Thymus (tissue), 14 donors: ENCODE measurements around the gene SLC24A1. TPM values are rescaled to one million over a fixed set of nuclear protein-coding genes. Genes with fewer than 3 reads are reported as not detected.

Experiments used
- DNase-seq, 9 donors: peaks; one replicate each; pipeline ENCODE4 v3.0.0-alpha.2; 2013; ENCODE audit warnings: low spot score in 9 of 9, low read depth in 6 of 9, missing footprints in 1 of 9
- H3K27ac ChIP-seq, 2 donors: one replicate each; pipeline ENCODE4 v1.5.1; 2013; ENCODE audit warnings: control low read depth in 1 of 2, low read depth in 1 of 2, low read length in 1 of 2, mild to moderate bottlenecking in 1 of 2, moderate library complexity in 1 of 2
- H3K27me3 ChIP-seq, 2 donors: one replicate each; pipeline ENCODE4 v1.5.1; 2013; ENCODE audit warnings: low read length in 1 of 2; ENCODE audit not compliant: control insufficient read depth in 2 of 2, insufficient read depth in 1 of 2
- H3K36me3 ChIP-seq, 2 donors: one replicate each; pipeline ENCODE4 v1.5.1; 2013; ENCODE audit warnings: low read length in 1 of 2, mild to moderate bottlenecking in 1 of 2, moderate library complexity in 1 of 2; ENCODE audit not compliant: control insufficient read depth in 2 of 2, insufficient read depth in 2 of 2
- H3K4me1 ChIP-seq, 2 donors: one replicate each; pipeline ENCODE4 v1.5.1; 2013; ENCODE audit warnings: low read length in 2 of 2; ENCODE audit not compliant: control insufficient read depth in 2 of 2, insufficient read depth in 2 of 2
- H3K4me3 ChIP-seq, 2 donors: one replicate each; pipeline ENCODE4 v1.5.1; 2013; ENCODE audit warnings: low read length in 2 of 2, control low read depth in 1 of 2, mild to moderate bottlenecking in 1 of 2
- H3K9me3 ChIP-seq, 2 donors: one replicate each; pipeline ENCODE4 v1.5.1; 2013; ENCODE audit warnings: low read length in 1 of 2, mild to moderate bottlenecking in 1 of 2; ENCODE audit not compliant: control insufficient read depth in 2 of 2, insufficient read depth in 1 of 2
- WGBS: extraction: QIAGEN DNeasy Blood & Tissue Kit; methylation state at CpG from one replicate; pipeline ENCODE4 v1.1.7; 2013; 5-methylcytosine and 5-hydroxymethylcytosine counted together
- long read RNA-seq, 10 donors: transcript quantifications; one replicate each; lab custom pipeline, GENCODE V29; 2026
- polyA plus RNA-seq: library from polyadenylated mRNA; stranded (reverse); fragments of 200-250 nt; gene quantifications from one replicate; pipeline ENCODE4 v1.2.3, GENCODE V29; 2013
- total RNA-seq: library from RNA; stranded (reverse); fragments of 120-200 nt; gene quantifications from one replicate; pipeline ENCODE4 v1.2.4, GENCODE V29; 2013
- donor health status: healthy.

SLC24A1 gene
- total RNA-seq: 3.6 TPM
- 5.2 TPM for polyA plus RNA-seq
- long read RNA-seq, donor 1: 0 reads
- long read RNA-seq, donor 2: 0 reads
- long read RNA-seq, donor 3: 0 reads
- long read RNA-seq, donor 4: 0 reads
- long read RNA-seq, donor 5, partial matches to known transcripts: 0 of 1 reads
- long read RNA-seq, donor 5, other reads (novel, unspliced or antisense): 0 of 1 reads
- long read RNA-seq, donor 6: 0 reads
- long read RNA-seq, donor 7, partial matches to known transcripts: 5 of 5 reads
- long read RNA-seq, donor 7, other reads (novel, unspliced or antisense): 0 of 5 reads
- long read RNA-seq, donor 8: 0 reads
- long read RNA-seq, donor 9: 0 reads
- long read RNA-seq, donor 10: 0 reads

DNA sequence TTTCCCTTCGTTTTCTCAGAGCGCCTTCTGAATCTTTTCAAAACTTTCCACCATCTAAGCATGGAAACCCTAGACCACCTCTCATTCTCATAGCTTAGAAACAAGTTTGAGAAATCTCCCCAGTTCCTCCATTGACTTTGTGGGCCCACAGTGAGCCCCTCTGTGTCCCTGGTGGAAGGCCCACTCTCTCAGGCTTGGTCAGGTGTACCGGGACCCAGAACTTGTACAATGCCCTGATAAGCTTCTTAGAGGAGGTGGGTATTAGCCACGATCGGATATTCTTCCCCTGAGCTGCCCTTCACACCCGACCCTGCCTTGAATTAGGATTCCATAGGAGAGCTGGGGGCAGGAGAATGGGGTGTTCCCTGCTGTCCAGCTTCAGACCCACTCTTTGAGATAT is at the start of gene SLC24A1:
Gene SLC24A1, plus strand, starts transcription at position 301 of the 400 bp plus-strand sequence. CDS start 2,143 bp downstream, outside the sequence.
- 99% methylated on average over 6 of the region's 6 CpGs for WGBS

DNA sequence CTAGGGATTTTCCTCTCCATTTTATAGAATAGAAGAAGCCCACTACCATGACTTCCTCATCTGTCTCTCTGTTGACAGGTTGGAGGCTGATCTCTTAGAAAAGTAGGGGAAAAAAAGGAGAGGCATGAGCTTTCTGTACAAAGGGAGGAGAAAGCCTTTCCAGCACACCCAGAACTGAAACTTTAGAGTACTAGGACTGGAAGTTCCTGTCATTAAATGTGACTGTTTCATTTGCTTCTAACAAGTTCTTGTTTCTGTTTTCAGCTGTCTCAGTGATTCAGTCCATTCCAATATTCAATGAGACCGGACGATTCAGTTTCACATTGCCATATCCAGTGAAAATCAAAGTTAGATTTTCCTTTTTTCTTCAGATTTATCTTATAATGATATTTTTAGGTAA is 49.8 kb upstream of the SLC24A1 start:
- Histone ChIP-seq H3K27me3 (no peaks in the 10 kb centered on the region), H3K9me3 (no peaks in the 10 kb centered on the region), H3K4me3 (no peak overlapping the region), H3K27ac (no peak overlapping the region), H3K4me1 (no peaks in the 10 kb centered on the region), H3K36me3 (peaks cover 23 to 63% of the 10 kb centered on the region in 2 donors)
- DNase-seq: no peak
- 97% methylated on average over 2 of the region's 2 CpGs for WGBS

More for the DNA sequence above, at the start of gene SLC24A1:
- Histone ChIP-seq H3K4me3 (no peak within 1 kb of the TSS), H3K27me3 (no peaks in the 10 kb centered on the region), H3K27ac (no peak within 1 kb of the TSS), H3K4me1 (no peaks in the 10 kb centered on the region), H3K36me3 (no peaks in the 10 kb centered on the region), H3K9me3 (no peaks in the 10 kb centered on the region)
- no peak for DNase-seq

DNA sequence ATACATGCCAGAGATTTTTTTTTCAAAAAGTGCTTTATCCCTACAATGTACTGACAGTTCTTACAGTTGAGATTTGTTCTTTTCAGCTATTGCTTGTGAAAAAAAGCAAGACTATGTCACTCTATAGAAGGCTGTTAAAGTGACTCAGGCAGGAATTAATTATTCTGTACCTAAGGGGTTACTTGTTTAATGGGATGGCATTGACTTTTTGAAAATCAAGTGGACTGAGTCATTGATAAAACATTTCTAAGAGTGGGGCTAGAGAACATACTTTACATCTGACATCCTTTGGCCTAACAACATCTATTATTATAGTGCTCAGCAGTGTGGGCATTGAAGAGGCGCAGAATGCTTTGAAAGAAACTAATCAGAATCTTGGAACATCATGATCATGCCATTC is 45.1 kb upstream of the SLC24A1 start:
- H3K4me3 ChIP-seq: no peak overlapping the region
- H3K4me1 ChIP-seq: no peaks in the 10 kb centered on the region
- no peaks in the 10 kb centered on the region for H3K9me3 ChIP-seq
- no peak overlapping the region for H3K27ac ChIP-seq
- 100% methylated on average over 1 of the region's 1 CpG for WGBS
- H3K27me3 ChIP-seq: no peaks in the 10 kb centered on the region
- H3K36me3 ChIP-seq: peaks cover 48 to 70% of the 10 kb centered on the region in 2 donors
- DNase-seq: no peak

- no peaks in the 10 kb centered on the region for H3K4me1 ChIP-seq
These were observed 44.4 kb upstream of the SLC24A1 start for GRCh38 chr15:65577129-65577996.

GRCh38 chr15:65578904-65579728 is 42.6 kb upstream of the SLC24A1 start:
- Histone ChIP-seq H3K4me1 (peaks cover 2% of the 10 kb centered on the region in 2 donors), H3K9me3 (no peaks in the 10 kb centered on the region), H3K27me3 (no peaks in the 10 kb centered on the region), H3K27ac (no peak overlapping the region), H3K4me3 (no peak overlapping the region), H3K36me3 (peaks cover 47 to 77% of the 10 kb centered on the region in 2 donors)
- 82% methylated on average over 8 of the region's 8 CpGs for WGBS
- no peak for DNase-seq

More at GRCh38 chr15:65577129-65577996, 44.4 kb upstream of the SLC24A1 start:
- Histone ChIP-seq H3K27ac (no peak overlapping the region), H3K9me3 (no peaks in the 10 kb centered on the region), H3K4me3 (no peak overlapping the region), H3K36me3 (peaks cover 49 to 71% of the 10 kb centered on the region in 2 donors), H3K27me3 (no peaks in the 10 kb centered on the region)
- 78% methylated on average over 6 of the region's 6 CpGs for WGBS
- DNase-seq: no peak

GRCh38 chr15:65579762-65580161 is 42.0 kb upstream of the SLC24A1 start:
- H3K9me3 ChIP-seq: no peaks in the 10 kb centered on the region
- DNase-seq: no peak
- no peaks in the 10 kb centered on the region for H3K27me3 ChIP-seq
- no peak overlapping the region for H3K27ac ChIP-seq
- peaks cover 4 to 6% of the 10 kb centered on the region in 2 donors for H3K4me1 ChIP-seq
- WGBS: 96% methylated on average over 3 of the region's 3 CpGs
- H3K36me3 ChIP-seq: peaks cover 44 to 77% of the 10 kb centered on the region in 2 donors
- no peak overlapping the region for H3K4me3 ChIP-seq

DNA sequence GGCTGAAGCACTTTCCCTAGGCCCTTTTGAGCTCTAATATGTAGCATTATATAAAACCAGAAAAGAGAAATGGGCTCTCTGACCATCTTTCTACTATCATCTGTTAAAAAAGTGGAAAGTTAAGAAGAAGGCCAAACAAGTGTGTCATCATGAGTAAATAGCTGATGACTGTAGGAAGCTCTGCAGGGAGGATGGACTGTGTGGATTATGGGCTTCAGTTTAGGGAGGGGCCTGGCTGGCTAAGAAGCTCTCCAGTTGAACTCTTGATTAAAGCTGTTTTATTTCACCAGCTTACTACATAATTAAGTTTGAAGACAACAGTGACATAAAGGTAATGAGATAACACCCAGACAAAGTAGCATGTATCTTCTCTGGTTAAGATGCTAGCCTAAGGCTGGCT is 41.5 kb upstream of the SLC24A1 start:
- DNase-seq: no peak
- no peak overlapping the region for H3K4me3 ChIP-seq
- H3K27me3 ChIP-seq: no peaks in the 10 kb centered on the region
- peaks cover 4 to 7% of the 10 kb centered on the region in 2 donors for H3K4me1 ChIP-seq
- no peaks in the 10 kb centered on the region for H3K9me3 ChIP-seq
- H3K27ac ChIP-seq: no peak overlapping the region
- peaks cover 44 to 79% of the 10 kb centered on the region in 2 donors for H3K36me3 ChIP-seq

- DNase-seq: peak; percentile 40 to 91 (median 74)
- Histone ChIP-seq H3K27me3 (no peaks in the 10 kb centered on the region), H3K4me3 (no peak overlapping the region), H3K36me3 (peaks cover 40 to 74% of the 10 kb centered on the region in 2 donors), H3K4me1 (peaks cover 4 to 7% of the 10 kb centered on the region in 2 donors), H3K9me3 (no peaks in the 10 kb centered on the region), H3K27ac (peak overlapping the region in 1 of 2 donors; percentile 65)
- 2% methylated on average over 1 of the region's 1 CpG for WGBS
These were observed 38.0 kb upstream of the SLC24A1 start for GRCh38 chr15:65583701-65584100.
